ENCODE measurements around the gene CISTR.

Gene CISTR

DNA sequence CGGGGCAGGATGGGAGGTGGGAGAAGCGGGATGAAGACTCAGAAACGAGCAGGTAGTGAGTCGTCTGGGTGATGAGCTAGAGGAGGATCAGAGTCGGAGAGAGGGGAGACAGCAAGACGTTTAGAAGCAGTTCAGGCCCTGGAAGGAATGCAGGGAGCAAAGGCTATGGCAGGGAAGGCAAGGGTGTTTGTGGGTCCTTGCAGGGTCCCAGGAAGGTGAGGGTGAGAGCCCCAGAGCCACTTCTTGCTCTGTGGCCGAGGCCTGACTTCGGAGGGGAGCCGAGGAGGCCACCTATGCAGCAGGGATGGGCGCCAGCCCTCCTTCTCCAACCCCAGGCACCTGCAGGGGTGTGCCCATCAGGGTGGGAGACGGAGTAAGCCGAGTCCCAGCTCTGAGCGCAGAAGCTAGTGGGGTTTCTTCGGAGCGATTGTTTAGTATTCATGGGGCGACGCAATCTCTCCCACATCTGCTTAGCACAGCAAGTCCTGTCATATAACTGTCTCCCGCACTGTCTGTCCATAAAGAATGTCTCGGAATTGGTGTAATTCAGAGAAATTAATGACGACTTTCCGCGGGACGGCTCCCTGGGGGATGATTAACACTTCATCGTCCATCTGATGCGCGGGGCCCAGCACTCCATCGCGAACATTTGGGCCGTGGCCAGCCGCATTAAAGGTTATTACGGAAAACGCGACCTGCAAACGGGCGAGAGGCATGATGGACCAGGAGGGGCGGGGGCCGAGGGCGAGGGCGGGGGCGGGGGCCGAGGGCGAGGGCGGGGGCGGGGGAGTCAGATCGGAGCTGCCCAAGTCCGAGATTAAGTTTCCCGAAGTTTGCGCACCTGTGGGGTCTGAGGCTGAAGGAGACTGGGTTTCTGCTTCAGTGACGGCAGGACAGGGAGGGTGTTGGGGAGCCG is 12.3 kb downstream of the CISTR start (continued):
- TF ChIP-seq, protein P1, sequence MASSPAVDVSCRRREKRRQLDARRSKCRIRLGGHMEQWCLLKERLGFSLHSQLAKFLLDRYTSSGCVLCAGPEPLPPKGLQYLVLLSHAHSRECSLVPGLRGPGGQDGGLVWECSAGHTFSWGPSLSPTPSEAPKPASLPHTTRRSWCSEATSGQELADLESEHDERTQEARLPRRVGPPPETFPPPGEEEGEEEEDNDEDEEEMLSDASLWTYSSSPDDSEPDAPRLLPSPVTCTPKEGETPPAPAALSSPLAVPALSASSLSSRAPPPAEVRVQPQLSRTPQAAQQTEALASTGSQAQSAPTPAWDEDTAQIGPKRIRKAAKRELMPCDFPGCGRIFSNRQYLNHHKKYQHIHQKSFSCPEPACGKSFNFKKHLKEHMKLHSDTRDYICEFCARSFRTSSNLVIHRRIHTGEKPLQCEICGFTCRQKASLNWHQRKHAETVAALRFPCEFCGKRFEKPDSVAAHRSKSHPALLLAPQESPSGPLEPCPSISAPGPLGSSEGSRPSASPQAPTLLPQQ (tag by site-specific recombination; IDR thresholded peaks at IDR 0.05) = peak; percentile 97
- TF ChIP-seq SETDB1 (IDR thresholded peaks at IDR 0.05; ENCODE audit: insufficient read length, low read length) = no peak
- TF ChIP-seq ZNF747 (tag by site-specific recombination; IDR thresholded peaks at IDR 0.05) = no peak
- TF ChIP-seq ZNF121 (tag by site-specific recombination; IDR thresholded peaks at IDR 0.05) = no peak
- peak; percentile 16; the same call in 1 of the 2 replicates for TF ChIP-seq GLIS2 (tag by site-specific recombination; IDR thresholded peaks at IDR 0.05)
- 0 out of 2 replicates have a peak, but pooled peaks have one; percentile 62 for TF ChIP-seq OVOL3 (tag by site-specific recombination; IDR thresholded peaks at IDR 0.05)
- TF ChIP-seq ZNF501 (tag by site-specific recombination; IDR thresholded peaks at IDR 0.05) = no peak
- TF ChIP-seq KLF9 (tag by site-specific recombination; IDR thresholded peaks at IDR 0.05; ENCODE audit: low read depth) = 0 out of 2 replicates have a peak, but pooled peaks have one; percentile 7
- no peak for TF ChIP-seq KLF7 (tag by site-specific recombination; IDR thresholded peaks at IDR 0.05; ENCODE audit: borderline replicate concordance)
- peak; percentile 69; the same call in 1 of the 2 replicates for TF ChIP-seq KLF10 (tag by site-specific recombination; IDR thresholded peaks at IDR 0.05)
- no peak for TF ChIP-seq ZNF223 (tag by site-specific recombination; IDR thresholded peaks at IDR 0.05)
- TF ChIP-seq ZNF324 (tag by site-specific recombination; IDR thresholded peaks at IDR 0.05) = peak; percentile 83; the same call in 1 of the 2 replicates
- TF ChIP-seq ZBTB8A (tag by site-specific recombination; IDR thresholded peaks at IDR 0.05) = peak; percentile 80
- TF ChIP-seq ZFP69B (tag by site-specific recombination; IDR thresholded peaks at IDR 0.05) = peak; percentile 98
- no peak for TF ChIP-seq ZNF354C (tag by site-specific recombination; IDR thresholded peaks at IDR 0.05; ENCODE audit: borderline replicate concordance, low read depth)
- TF ChIP-seq BCL11A (tag by site-specific recombination; IDR thresholded peaks at IDR 0.05; ENCODE audit: low read depth) = no peak
- TF ChIP-seq ZEB2 (tag by site-specific recombination; IDR thresholded peaks at IDR 0.05) = peak; percentile 93
- peak; percentile 85 for TF ChIP-seq ZNF629 (tag by site-specific recombination; IDR thresholded peaks at IDR 0.05)
- TF ChIP-seq SCRT1 (tag by site-specific recombination; IDR thresholded peaks at IDR 0.05; ENCODE audit: borderline replicate concordance) = no peak
- TF ChIP-seq ZNF175 (tag by site-specific recombination; IDR thresholded peaks at IDR 0.05) = peak; percentile 65; the same call in 1 of the 2 replicates
- no peak for TF ChIP-seq HOXC10 (CRISPR knock-in tag; IDR thresholded peaks at IDR 0.05)
- TF ChIP-seq ZNF600 (tag by site-specific recombination; IDR thresholded peaks at IDR 0.05) = peak; percentile 55
- peak; percentile 66; the same call in 1 of the 2 replicates for TF ChIP-seq ZNF596 (tag by site-specific recombination; IDR thresholded peaks at IDR 0.05)
- TF ChIP-seq ZFP37 (tag by site-specific recombination; IDR thresholded peaks at IDR 0.05) = no peak
- TF ChIP-seq ZBTB48 (tag by site-specific recombination; IDR thresholded peaks at IDR 0.05) = 0 out of 2 replicates have a peak, but pooled peaks have one; percentile 14
- no peak for TF ChIP-seq ZNF248 (tag by site-specific recombination; IDR thresholded peaks at IDR 0.05)
- TF ChIP-seq ZNF768 (tag by site-specific recombination; IDR thresholded peaks at IDR 0.05) = no peak
- 0 out of 2 replicates have a peak, but pooled peaks have one; percentile 26 for TF ChIP-seq ZNF341 (tag by site-specific recombination; IDR thresholded peaks at IDR 0.05; ENCODE audit: low read depth)
- TF ChIP-seq ZFP3 (tag by site-specific recombination; IDR thresholded peaks at IDR 0.05; ENCODE audit: low read depth) = no peak
- TF ChIP-seq, protein P2, sequence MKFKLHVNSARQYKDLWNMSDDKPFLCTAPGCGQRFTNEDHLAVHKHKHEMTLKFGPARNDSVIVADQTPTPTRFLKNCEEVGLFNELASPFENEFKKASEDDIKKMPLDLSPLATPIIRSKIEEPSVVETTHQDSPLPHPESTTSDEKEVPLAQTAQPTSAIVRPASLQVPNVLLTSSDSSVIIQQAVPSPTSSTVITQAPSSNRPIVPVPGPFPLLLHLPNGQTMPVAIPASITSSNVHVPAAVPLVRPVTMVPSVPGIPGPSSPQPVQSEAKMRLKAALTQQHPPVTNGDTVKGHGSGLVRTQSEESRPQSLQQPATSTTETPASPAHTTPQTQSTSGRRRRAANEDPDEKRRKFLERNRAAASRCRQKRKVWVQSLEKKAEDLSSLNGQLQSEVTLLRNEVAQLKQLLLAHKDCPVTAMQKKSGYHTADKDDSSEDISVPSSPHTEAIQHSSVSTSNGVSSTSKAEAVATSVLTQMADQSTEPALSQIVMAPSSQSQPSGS (tag by site-specific recombination; IDR thresholded peaks at IDR 0.05; ENCODE audit: low read depth) = peak; percentile 85
- TF ChIP-seq, protein P3, sequence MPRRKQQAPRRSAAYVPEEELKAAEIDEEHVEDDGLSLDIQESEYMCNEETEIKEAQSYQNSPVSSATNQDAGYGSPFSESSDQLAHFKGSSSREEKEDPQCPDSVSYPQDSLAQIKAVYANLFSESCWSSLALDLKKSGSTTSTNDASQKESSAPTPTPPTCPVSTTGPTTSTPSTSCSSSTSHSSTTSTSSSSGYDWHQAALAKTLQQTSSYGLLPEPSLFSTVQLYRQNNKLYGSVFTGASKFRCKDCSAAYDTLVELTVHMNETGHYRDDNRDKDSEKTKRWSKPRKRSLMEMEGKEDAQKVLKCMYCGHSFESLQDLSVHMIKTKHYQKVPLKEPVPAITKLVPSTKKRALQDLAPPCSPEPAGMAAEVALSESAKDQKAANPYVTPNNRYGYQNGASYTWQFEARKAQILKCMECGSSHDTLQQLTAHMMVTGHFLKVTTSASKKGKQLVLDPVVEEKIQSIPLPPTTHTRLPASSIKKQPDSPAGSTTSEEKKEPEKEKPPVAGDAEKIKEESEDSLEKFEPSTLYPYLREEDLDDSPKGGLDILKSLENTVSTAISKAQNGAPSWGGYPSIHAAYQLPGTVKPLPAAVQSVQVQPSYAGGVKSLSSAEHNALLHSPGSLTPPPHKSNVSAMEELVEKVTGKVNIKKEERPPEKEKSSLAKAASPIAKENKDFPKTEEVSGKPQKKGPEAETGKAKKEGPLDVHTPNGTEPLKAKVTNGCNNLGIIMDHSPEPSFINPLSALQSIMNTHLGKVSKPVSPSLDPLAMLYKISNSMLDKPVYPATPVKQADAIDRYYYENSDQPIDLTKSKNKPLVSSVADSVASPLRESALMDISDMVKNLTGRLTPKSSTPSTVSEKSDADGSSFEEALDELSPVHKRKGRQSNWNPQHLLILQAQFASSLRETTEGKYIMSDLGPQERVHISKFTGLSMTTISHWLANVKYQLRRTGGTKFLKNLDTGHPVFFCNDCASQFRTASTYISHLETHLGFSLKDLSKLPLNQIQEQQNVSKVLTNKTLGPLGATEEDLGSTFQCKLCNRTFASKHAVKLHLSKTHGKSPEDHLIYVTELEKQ (tag by site-specific recombination; IDR thresholded peaks at IDR 0.05; ENCODE audit: borderline replicate concordance) = peak; percentile 58; the same call in 1 of the 2 replicates
- TF ChIP-seq ZNF24 (tag by site-specific recombination; IDR thresholded peaks at IDR 0.05) = peak; percentile 84
- no peak for TF ChIP-seq ZNF112 (tag by site-specific recombination; IDR thresholded peaks at IDR 0.05)
- TF ChIP-seq ZNF211 (tag by site-specific recombination; IDR thresholded peaks at IDR 0.05; ENCODE audit: low read depth) = no peak
- no peak for TF ChIP-seq MZF1 (tag by site-specific recombination; IDR thresholded peaks at IDR 0.05; ENCODE audit: borderline replicate concordance)
- TF ChIP-seq RBAK (tag by site-specific recombination; IDR thresholded peaks at IDR 0.05) = no peak

All from HEK293 (cell line).